H9 (cell line): ENCODE results near the gene COASY. TPM values are rescaled to one million over a fixed set of nuclear protein-coding genes. Genes with fewer than 3 reads are reported as not detected.

Source experiments
- DNase-seq: peaks from one replicate; pipeline ENCODE4 v3.0.0-alpha.2; 2017
- H2AFZ ChIP-seq: one replicate; pipeline ENCODE4 v1.6.1; 2013; ENCODE audit warnings: mild to moderate bottlenecking, low read length, control low read depth, moderate library complexity
- H2AK5ac ChIP-seq: 2 replicates; pipeline ENCODE4 v1.6.1; 2013; ENCODE audit warnings: low read length, control low read depth, mixed read lengths; ENCODE audit not compliant: insufficient read length
- H2BK120ac ChIP-seq: one replicate; pipeline ENCODE4 v1.6.1; 2013; ENCODE audit warnings: low read depth, mild to moderate bottlenecking, low read length, control low read depth, inconsistent platforms; ENCODE audit not compliant: poor library complexity, severe bottlenecking
- H2BK12ac ChIP-seq: 2 replicates; pipeline ENCODE4 v1.6.1; 2013; ENCODE audit warnings: low read length, control low read depth, mixed read lengths, low read depth; ENCODE audit not compliant: insufficient read length
- H2BK15ac ChIP-seq: 2 replicates; pipeline ENCODE4 v1.6.1; 2013; ENCODE audit warnings: low read depth, low read length, control low read depth
- H2BK20ac ChIP-seq: one replicate; pipeline ENCODE4 v1.6.1; 2013; ENCODE audit warnings: low read depth, mild to moderate bottlenecking, low read length, control low read depth, inconsistent platforms; ENCODE audit not compliant: poor library complexity, severe bottlenecking
- H2BK5ac ChIP-seq: 2 replicates; pipeline ENCODE4 v1.6.1; 2013; ENCODE audit warnings: low read length, control low read depth, mixed read lengths; ENCODE audit not compliant: insufficient read length
- H3K14ac ChIP-seq: 2 replicates; pipeline ENCODE4 v1.6.1; 2013; ENCODE audit warnings: low read length, control low read depth; ENCODE audit not compliant: insufficient read depth
- H3K18ac ChIP-seq: 2 replicates; pipeline ENCODE4 v1.6.1; 2013; ENCODE audit warnings: low read depth, mild to moderate bottlenecking, mixed read lengths, low read length, control low read depth; ENCODE audit not compliant: insufficient read length
- H3K23ac ChIP-seq: 2 replicates; pipeline ENCODE4 v1.6.1; 2013; ENCODE audit warnings: low read length, control low read depth, mixed read lengths, low read depth; ENCODE audit not compliant: insufficient read length
- H3K23me2 ChIP-seq: 2 replicates; pipeline ENCODE4 v1.6.1; 2013; ENCODE audit warnings: low read depth, mild to moderate bottlenecking, mixed read lengths, low read length, control low read depth; ENCODE audit not compliant: insufficient read length, poor library complexity, severe bottlenecking
- H3K27ac ChIP-seq: 2 replicates; pipeline ENCODE4 v1.5.1; 2013; ENCODE audit warnings: low read length, control low read depth, mixed read lengths, low read depth; ENCODE audit not compliant: insufficient read length
- H3K27me3 ChIP-seq: 2 replicates; pipeline ENCODE4 v1.6.1; 2013; ENCODE audit warnings: low read length, control low read depth, inconsistent platforms; ENCODE audit not compliant: insufficient read depth
- H3K4ac ChIP-seq: 2 replicates; pipeline ENCODE4 v1.6.1; 2013; ENCODE audit warnings: low read depth, mild to moderate bottlenecking, control low read depth, inconsistent platforms, low read length, moderate library complexity
- H3K4me1 ChIP-seq: 2 replicates; pipeline ENCODE4 v1.6.1; 2013; ENCODE audit warnings: low read length, control low read depth, inconsistent platforms; ENCODE audit not compliant: insufficient read depth
- H3K4me2 ChIP-seq: 2 replicates; pipeline ENCODE4 v1.6.1; 2013; ENCODE audit warnings: low read length, control low read depth, mixed read lengths; ENCODE audit not compliant: insufficient read length, insufficient read depth
- H3K56ac ChIP-seq: 2 replicates; pipeline ENCODE4 v1.6.1; 2013; ENCODE audit warnings: low read depth, mild to moderate bottlenecking, mixed read lengths, low read length, control low read depth; ENCODE audit not compliant: insufficient read length
- H3K79me1 ChIP-seq: 2 replicates; pipeline ENCODE4 v1.6.1; 2013; ENCODE audit warnings: low read depth, mild to moderate bottlenecking, moderate library complexity, low read length, control low read depth, inconsistent platforms; ENCODE audit not compliant: insufficient read depth, poor library complexity, severe bottlenecking
- H3K79me2 ChIP-seq: 2 replicates; pipeline ENCODE4 v1.6.1; 2013; ENCODE audit warnings: low read length, control low read depth, inconsistent platforms; ENCODE audit not compliant: insufficient read depth
- H3K9ac ChIP-seq: 2 replicates; pipeline ENCODE4 v1.6.1; 2013; ENCODE audit warnings: low read length, control low read depth, mixed read lengths; ENCODE audit not compliant: insufficient read length; ENCODE audit errors: extremely low read depth
- H3K9me3 ChIP-seq: one replicate; pipeline ENCODE4 v1.6.1; 2013; ENCODE audit warnings: low read depth, low read length, inconsistent platforms; ENCODE audit not compliant: control insufficient read depth
- H3T11ph ChIP-seq: one replicate; pipeline ENCODE4 v1.6.1; 2013; ENCODE audit warnings: mild to moderate bottlenecking, low read length, control low read depth, inconsistent platforms
- H4K20me1 ChIP-seq: one replicate; pipeline ENCODE4 v1.6.1; 2013; ENCODE audit not compliant: control insufficient read depth, insufficient read length, insufficient read depth
- H4K5ac ChIP-seq: 2 replicates; pipeline ENCODE4 v1.6.1; 2013; ENCODE audit warnings: low read depth, mild to moderate bottlenecking, mixed read lengths, low read length, control low read depth; ENCODE audit not compliant: insufficient read length
- H4K8ac ChIP-seq: replicated peaks from 2 replicates; pipeline ENCODE4 v1.6.1; 2013; ENCODE audit warnings: low read length, control low read depth, mixed read lengths, low read depth; ENCODE audit not compliant: insufficient read length
- H4K91ac ChIP-seq: 2 replicates; pipeline ENCODE4 v1.6.1; 2013; ENCODE audit warnings: low read depth, mild to moderate bottlenecking, moderate library complexity, mixed read lengths, low read length, control low read depth; ENCODE audit not compliant: insufficient read length
- H3K27ac Mint-ChIP-seq, 3 experiments: 2 replicates in 2 of 3; 3 replicates in 1 of 3; pipeline ENCODE4 v1.8.0; 2020 to 2021; ENCODE audit warnings: mixed read lengths in 3 of 3, mild to moderate bottlenecking in 1 of 3, moderate library complexity in 1 of 3
- H3K27me3 Mint-ChIP-seq: 2 replicates; pipeline ENCODE4 v1.8.0; 2021; ENCODE audit warnings: low read depth, mild to moderate bottlenecking, moderate library complexity, mixed read lengths
- H3K36me3 Mint-ChIP-seq, 3 experiments: 2 replicates in 2 of 3; 3 replicates in 1 of 3; pipeline ENCODE4 v1.8.0; 2020 to 2021; ENCODE audit warnings: low read depth in 3 of 3, mixed read lengths in 3 of 3; ENCODE audit not compliant: insufficient read depth in 1 of 3
- H3K4me1 Mint-ChIP-seq, 2 experiments: 2 replicates each; pipeline ENCODE4 v1.8.0; 2020; ENCODE audit warnings: mixed read lengths in 2 of 2
- H3K4me3 Mint-ChIP-seq, 2 experiments: 2 replicates in 1 of 2; 3 replicates in 1 of 2; pipeline ENCODE4 v1.8.0; 2020 to 2021; ENCODE audit warnings: mild to moderate bottlenecking in 2 of 2, mixed read lengths in 2 of 2, moderate library complexity in 1 of 2
- H3K9me3 Mint-ChIP-seq, 2 experiments: 2 replicates in 1 of 2; 3 replicates in 1 of 2; pipeline ENCODE4 v1.8.0; 2020; ENCODE audit warnings: mild to moderate bottlenecking in 2 of 2, mixed read lengths in 2 of 2, moderate library complexity in 1 of 2
- whole genome bisulfite sequencing: extraction: QIAGEN DNeasy Blood & Tissue Kit; methylation state at CpG from one replicate; pipeline ENCODE4 v1.1.7; 2013; ENCODE audit warnings: missing lambda C conversion rate, low lambda C conversion rate, mixed read lengths; ENCODE audit not compliant: insufficient read length; ENCODE audit errors: extremely low coverage; 5-methylcytosine and 5-hydroxymethylcytosine counted together
- total RNA-seq: library from RNA; stranded (reverse); gene quantifications from 2 replicates; pipeline ENCODE4 v1.2.1, GENCODE V29; 2021
- TF ChIP-seq, protein P1 (sequence below): fragments of 200-600 bp; sonication (generic); conservative IDR thresholded peaks from 3 replicates; pipeline ENCODE4 v1.8.0; 2021; ENCODE audit warnings: antibody characterized with exemption, mild to moderate bottlenecking

The COASY gene
- total RNA-seq, 1 experiment from 2014 or later, result 84.1 TPM

DNA sequence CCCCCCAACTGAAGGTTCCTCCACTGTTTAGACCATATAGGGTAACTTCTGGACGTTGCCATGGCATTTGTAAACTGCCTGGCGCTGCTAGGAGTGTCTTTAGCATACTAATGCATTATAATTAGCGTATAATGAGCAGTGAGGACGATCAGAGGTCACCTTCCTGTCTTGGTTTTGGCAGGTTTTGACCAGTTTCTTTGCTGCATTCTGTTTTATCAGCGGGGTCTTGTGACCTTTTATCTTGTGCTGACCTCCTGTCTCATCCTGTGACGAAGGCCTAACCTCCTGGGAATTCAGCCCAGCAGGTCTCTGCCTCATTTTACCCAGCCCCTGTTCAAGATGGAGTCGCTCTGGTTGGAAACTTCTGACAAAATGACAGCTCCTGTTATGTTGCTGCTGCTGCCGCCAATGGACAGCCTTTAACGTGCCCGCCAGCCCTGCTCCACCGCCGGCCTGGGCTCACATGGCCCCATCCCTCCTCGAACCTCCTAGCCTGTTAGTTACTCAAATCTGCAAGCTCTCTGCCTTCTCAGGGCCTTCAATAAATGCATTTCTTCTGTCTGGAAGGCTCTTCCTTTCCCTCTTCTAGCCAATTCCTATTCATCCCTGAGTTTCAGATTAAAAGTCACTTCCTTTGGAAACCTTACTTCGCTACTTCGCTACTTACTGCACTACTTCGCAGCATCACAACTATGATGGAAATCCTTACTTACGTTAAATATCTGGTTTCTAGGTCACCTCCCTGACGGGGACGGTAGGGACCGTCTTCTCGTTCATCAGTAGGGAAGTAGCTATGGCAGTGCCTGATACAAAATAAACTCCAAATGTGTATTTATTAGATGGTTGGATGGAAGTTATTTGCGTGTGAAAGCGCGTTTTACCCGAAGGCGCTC is 26.5 kb upstream of the COASY start:
- Histone ChIP-seq H2AFZ (no peak overlapping the region), H4K8ac (no peak overlapping the region), H4K20me1 (no peaks in the 10 kb centered on the region), H2BK120ac (no peak overlapping the region), H3K79me2 (no peaks in the 10 kb centered on the region), H2BK20ac (no peak overlapping the region), H3K23ac (no peak overlapping the region), H2BK5ac (no peak overlapping the region), H3K23me2 (peaks cover 9% of the 10 kb centered on the region), H4K5ac (no peak overlapping the region), H3K4me2 (peak overlapping the region; percentile 53), H2BK15ac (no peak overlapping the region), H3K79me1 (no peaks in the 10 kb centered on the region), H3K9me3 (no peaks in the 10 kb centered on the region), H3K27ac (no peak overlapping the region), H3K14ac (no peak overlapping the region), H3K56ac (no peak overlapping the region), H3K4me1 (no peaks in the 10 kb centered on the region; the same call in 1 of the 2 replicates), H3K27me3 (no peaks in the 10 kb centered on the region), H3T11ph (no peak overlapping the region), H4K91ac (no peak overlapping the region), H3K18ac (no peak overlapping the region), H3K4ac (no peak overlapping the region), H2AK5ac (no peak overlapping the region), H3K9ac (no peak overlapping the region), H2BK12ac (no peak overlapping the region)
- TF ChIP-seq, protein P1, sequence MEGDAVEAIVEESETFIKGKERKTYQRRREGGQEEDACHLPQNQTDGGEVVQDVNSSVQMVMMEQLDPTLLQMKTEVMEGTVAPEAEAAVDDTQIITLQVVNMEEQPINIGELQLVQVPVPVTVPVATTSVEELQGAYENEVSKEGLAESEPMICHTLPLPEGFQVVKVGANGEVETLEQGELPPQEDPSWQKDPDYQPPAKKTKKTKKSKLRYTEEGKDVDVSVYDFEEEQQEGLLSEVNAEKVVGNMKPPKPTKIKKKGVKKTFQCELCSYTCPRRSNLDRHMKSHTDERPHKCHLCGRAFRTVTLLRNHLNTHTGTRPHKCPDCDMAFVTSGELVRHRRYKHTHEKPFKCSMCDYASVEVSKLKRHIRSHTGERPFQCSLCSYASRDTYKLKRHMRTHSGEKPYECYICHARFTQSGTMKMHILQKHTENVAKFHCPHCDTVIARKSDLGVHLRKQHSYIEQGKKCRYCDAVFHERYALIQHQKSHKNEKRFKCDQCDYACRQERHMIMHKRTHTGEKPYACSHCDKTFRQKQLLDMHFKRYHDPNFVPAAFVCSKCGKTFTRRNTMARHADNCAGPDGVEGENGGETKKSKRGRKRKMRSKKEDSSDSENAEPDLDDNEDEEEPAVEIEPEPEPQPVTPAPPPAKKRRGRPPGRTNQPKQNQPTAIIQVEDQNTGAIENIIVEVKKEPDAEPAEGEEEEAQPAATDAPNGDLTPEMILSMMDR, result no peak
- Mint-ChIP-seq H3K4me3 (peak overlapping the region; percentile 58 to 75), H3K4me1 (peaks cover 11 to 21% of the 10 kb centered on the region in 2 experiments), H3K27me3 (peaks cover 34% of the 10 kb centered on the region), H3K27ac (peak overlapping the region in 2 of 3 experiments; percentile 48 to 87; a peak in 3 of 7 replicates), H3K9me3 (no peaks in the 10 kb centered on the region), H3K36me3 (peaks cover 0 to 11% (median 8%) of the 10 kb centered on the region in 3 experiments; a peak in 4 of 7 replicates)
- no peak for DNase-seq
- WGBS, result no CpG with 5 or more reads among the region's 26 CpGs
